HepG2 (cell line): ENCODE data around the gene PRPF18. TPM values are rescaled to one million over a fixed set of nuclear protein-coding genes. Genes with fewer than 3 reads are reported as not detected.

Experiments used
- ARNT ChIP-seq: fragments of 450-650 bp; IDR thresholded peaks from 2 replicates; pipeline ENCODE4 v1.6.1; 2017
- CCDC6 ChIP-seq: sonication (generic); formaldehyde crosslinking; IDR thresholded peaks from 2 replicates; pipeline ENCODE4 v1.8.1; 2022; ENCODE audit warnings: mild to moderate bottlenecking, missing genetic modification reagents, moderate library complexity
- GRHL1 ChIP-seq: sonication (generic); formaldehyde crosslinking; conservative IDR thresholded peaks from 2 replicates; pipeline ENCODE4 v1.8.0; 2022; ENCODE audit warnings: missing genetic modification reagents
- HES4 ChIP-seq: sonication (generic); formaldehyde crosslinking; IDR thresholded peaks from 2 replicates; pipeline ENCODE4 v1.9.0; 2021; ENCODE audit warnings: mild to moderate bottlenecking, missing genetic modification reagents, borderline replicate concordance
- KLF12 ChIP-seq: sonication (generic); formaldehyde crosslinking; IDR thresholded peaks from 2 replicates; pipeline ENCODE4 v1.4.0; 2020; ENCODE audit warnings: missing genetic modification reagents, borderline replicate concordance
- MXI1 ChIP-seq: IDR thresholded peaks from 3 replicates; pipeline ENCODE4 v1.6.1; 2012; ENCODE audit warnings: low read depth, low read length, inconsistent platforms, borderline replicate concordance
- REXO4 ChIP-seq: sonication (generic); formaldehyde crosslinking; IDR thresholded peaks from 2 replicates; pipeline ENCODE4 v1.8.0; 2022; ENCODE audit warnings: missing genetic modification reagents, mild to moderate bottlenecking, borderline replicate concordance
- polyA plus RNA-seq, 8 experiments: library from polyadenylated mRNA; depleted of rRNA in 3 of 8; stranded (reverse) in 7 of 8; unstranded in 1 of 8; fragments of >200 nt; fragmentation: Illumina TruSeq in 4 of 8; extraction: Trizol in 4 of 8; gene quantifications; 2 replicates each; pipeline versions ENCODE4 v1.2.1 to v1.2.3, GENCODE V29; 2011 to 2016; ENCODE audit warnings: low read depth in 4 of 8, missing spikeins in 1 of 8, mixed read lengths in 1 of 8; ENCODE audit not compliant: insufficient read depth in 1 of 8
- total RNA-seq, 5 experiments: library from RNA; depleted of rRNA; stranded (reverse); fragments of >200 nt; fragmentation: Illumina TruSeq; extraction: Trizol; gene quantifications; 2 replicates each; pipeline ENCODE4 v1.2.3, GENCODE V29; 2016; ENCODE audit warnings: low read depth in 1 of 5
- TF ChIP-seq, protein P1 (sequence below): IDR thresholded peaks from 2 replicates; pipeline ENCODE4 v1.6.1; 2016; ENCODE audit warnings: low read depth, missing genetic modification reagents, missing compliant biosample characterization
- TF ChIP-seq, protein P2 (sequence below): sonication (generic); formaldehyde crosslinking; IDR thresholded peaks from 2 replicates; pipeline ENCODE4 v1.8.0; 2022; ENCODE audit warnings: missing genetic modification reagents, mild to moderate bottlenecking, inconsistent platforms, borderline replicate concordance

The PRPF18 gene
- total and polyA plus RNA-seq, 2 of the 13 experiments (the other 11 are each of a cell fraction or from before 2014, with no cell fraction given), result 6.1 to 17.2 TPM

- TF ChIP-seq GRHL1 (CRISPR knock-in tag) (no peak), KLF12 (CRISPR knock-in tag) (no peak), HES4 (CRISPR knock-in tag) (no peak), REXO4 (CRISPR knock-in tag) (no peak), MXI1 (no peak), CCDC6 (CRISPR knock-in tag) (no peak), ARNT (no peak)
- TF ChIP-seq, protein P1, sequence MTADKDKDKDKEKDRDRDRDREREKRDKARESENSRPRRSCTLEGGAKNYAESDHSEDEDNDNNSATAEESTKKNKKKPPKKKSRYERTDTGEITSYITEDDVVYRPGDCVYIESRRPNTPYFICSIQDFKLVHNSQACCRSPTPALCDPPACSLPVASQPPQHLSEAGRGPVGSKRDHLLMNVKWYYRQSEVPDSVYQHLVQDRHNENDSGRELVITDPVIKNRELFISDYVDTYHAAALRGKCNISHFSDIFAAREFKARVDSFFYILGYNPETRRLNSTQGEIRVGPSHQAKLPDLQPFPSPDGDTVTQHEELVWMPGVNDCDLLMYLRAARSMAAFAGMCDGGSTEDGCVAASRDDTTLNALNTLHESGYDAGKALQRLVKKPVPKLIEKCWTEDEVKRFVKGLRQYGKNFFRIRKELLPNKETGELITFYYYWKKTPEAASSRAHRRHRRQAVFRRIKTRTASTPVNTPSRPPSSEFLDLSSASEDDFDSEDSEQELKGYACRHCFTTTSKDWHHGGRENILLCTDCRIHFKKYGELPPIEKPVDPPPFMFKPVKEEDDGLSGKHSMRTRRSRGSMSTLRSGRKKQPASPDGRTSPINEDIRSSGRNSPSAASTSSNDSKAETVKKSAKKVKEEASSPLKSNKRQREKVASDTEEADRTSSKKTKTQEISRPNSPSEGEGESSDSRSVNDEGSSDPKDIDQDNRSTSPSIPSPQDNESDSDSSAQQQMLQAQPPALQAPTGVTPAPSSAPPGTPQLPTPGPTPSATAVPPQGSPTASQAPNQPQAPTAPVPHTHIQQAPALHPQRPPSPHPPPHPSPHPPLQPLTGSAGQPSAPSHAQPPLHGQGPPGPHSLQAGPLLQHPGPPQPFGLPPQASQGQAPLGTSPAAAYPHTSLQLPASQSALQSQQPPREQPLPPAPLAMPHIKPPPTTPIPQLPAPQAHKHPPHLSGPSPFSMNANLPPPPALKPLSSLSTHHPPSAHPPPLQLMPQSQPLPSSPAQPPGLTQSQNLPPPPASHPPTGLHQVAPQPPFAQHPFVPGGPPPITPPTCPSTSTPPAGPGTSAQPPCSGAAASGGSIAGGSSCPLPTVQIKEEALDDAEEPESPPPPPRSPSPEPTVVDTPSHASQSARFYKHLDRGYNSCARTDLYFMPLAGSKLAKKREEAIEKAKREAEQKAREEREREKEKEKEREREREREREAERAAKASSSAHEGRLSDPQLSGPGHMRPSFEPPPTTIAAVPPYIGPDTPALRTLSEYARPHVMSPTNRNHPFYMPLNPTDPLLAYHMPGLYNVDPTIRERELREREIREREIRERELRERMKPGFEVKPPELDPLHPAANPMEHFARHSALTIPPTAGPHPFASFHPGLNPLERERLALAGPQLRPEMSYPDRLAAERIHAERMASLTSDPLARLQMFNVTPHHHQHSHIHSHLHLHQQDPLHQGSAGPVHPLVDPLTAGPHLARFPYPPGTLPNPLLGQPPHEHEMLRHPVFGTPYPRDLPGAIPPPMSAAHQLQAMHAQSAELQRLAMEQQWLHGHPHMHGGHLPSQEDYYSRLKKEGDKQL (CRISPR knock-in tag), result no peak
- TF ChIP-seq, protein P2, sequence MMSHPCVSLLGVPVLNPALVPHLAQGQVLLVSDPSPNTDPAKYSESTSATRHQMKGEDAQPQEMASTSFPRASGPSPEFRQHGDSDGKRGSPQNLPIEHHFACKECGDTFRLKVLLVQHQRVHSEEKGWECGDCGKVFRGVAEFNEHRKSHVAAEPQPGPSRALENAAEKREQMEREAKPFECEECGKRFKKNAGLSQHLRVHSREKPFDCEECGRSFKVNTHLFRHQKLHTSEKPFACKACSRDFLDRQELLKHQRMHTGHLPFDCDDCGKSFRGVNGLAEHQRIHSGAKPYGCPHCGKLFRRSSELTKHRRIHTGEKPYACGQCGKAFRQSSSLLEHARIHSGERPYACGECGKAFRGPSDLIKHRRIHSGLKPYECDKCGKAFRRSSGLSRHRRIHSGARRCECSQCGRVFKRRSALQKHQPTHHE (CRISPR knock-in tag), result no peak
These were observed 44.8 kb downstream of the PRPF18 start (continued) for GRCh38 chr10:13631594-13631993.
